H7 (cell line): ENCODE results near the gene SPTLC3. TPM values are rescaled to one million over a fixed set of nuclear protein-coding genes. Genes with fewer than 3 reads are reported as not detected.

Source experiments
- DNase-seq: peaks from one replicate; pipeline ENCODE4 v3.0.0; 2012
- H3K27me3 ChIP-seq: 2 replicates; pipeline ENCODE4 v1.6.0; 2011; ENCODE audit warnings: mild to moderate bottlenecking, low read length; ENCODE audit not compliant: control insufficient read depth, insufficient read depth
- H3K36me3 ChIP-seq: replicated peaks from 2 replicates; pipeline ENCODE4 v1.5.1; 2011; ENCODE audit warnings: low read length; ENCODE audit not compliant: control insufficient read depth, insufficient read depth
- H3K4me3 ChIP-seq: 2 replicates; pipeline ENCODE4 v1.5.1; 2011; ENCODE audit warnings: low read depth, mild to moderate bottlenecking, control low read depth, low read length, moderate library complexity; ENCODE audit not compliant: insufficient read depth
- total RNA-seq: library from RNA; depleted of rRNA; stranded (reverse); fragments of >200 nt; shearing (Covaris generic); gene quantifications from 2 replicates; pipeline ENCODE4 v1.2.3, GENCODE V29; 2014

SPTLC3 gene
- total RNA-seq, 1 experiment from 2014 or later = under 0.01 TPM

DNA sequence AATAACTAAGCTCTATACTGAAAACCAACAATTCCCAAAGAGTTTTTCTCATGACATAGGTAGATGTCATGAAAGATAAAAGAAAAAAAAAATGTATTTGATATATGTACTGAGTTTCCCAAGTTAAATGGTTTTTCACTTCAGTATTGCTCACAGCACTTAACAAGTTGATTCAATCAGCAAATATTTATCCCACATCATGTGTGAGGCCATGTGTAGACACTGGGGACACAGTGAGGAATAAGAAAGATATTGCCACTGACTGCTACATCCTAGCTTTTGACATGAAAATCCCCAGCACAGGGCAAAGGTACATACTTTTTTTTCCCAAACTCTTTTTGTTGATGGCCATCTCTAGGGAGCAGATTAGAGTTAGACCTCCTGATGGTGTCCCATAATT lies 25.3 kb downstream of the SPTLC3 start:
- Histone ChIP-seq H3K36me3 (no peaks in the 10 kb centered on the region), H3K4me3 (no peak overlapping the region), H3K27me3 (no peaks in the 10 kb centered on the region)
- DNase-seq = no peak

DNA sequence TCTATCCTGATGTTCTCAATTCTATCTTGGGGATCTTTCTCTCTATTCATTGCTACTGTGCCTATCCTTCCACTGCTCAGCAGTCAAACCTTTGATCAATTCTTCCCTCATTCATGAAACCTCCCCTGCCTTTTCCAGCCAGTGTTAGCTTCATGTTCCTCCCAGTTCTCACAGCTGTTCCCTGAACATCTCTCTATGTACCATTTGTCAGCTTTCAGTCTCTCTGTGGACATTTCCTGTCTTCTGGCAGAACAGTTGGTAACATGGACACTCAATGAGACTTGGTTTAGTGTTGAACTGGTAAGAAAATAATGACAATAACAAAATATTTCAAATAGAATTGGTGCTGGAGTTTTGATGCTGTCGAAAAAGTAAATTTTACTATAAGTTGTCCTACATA lies 26.2 kb downstream of the SPTLC3 start:
- Histone ChIP-seq H3K36me3 (no peaks in the 10 kb centered on the region), H3K4me3 (no peak overlapping the region), H3K27me3 (no peaks in the 10 kb centered on the region)
- DNase-seq = no peak

DNA sequence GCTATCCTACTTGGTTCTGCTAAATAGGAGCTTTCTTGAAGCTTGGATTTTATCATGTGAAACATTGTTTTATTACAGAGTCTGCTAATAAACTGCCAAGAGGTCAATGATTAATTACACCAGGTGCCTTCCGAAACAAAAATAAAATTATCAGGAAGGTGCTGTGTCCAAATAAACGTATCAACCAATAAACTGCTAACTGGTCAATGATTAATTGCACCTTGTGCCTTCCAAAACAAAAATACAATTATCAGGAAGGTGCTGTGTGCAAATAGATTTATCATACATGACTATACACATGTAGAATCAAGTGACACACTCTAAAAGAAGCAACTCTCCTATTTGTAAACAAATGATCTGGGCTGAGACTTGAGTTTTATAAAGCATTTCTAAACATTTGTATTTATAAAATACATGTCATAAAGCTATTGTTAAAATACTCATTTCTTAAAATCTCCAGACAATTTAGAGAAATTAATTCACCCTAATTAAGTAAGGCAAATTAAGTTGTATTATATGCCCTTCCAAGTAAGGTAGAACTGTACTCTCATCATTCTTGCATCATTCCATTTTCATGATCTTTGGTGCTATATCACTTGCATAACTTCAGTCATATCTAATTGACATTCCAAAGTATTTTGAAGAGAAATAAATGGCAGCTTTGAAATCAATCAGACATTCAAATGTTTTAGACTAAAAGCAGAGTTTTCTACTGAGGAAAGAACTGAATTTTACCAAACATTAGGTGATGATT lies 26.8 kb downstream of the SPTLC3 start:
- Histone ChIP-seq H3K36me3 (no peaks in the 10 kb centered on the region), H3K27me3 (no peaks in the 10 kb centered on the region), H3K4me3 (no peak overlapping the region)
- DNase-seq = no peak

DNA sequence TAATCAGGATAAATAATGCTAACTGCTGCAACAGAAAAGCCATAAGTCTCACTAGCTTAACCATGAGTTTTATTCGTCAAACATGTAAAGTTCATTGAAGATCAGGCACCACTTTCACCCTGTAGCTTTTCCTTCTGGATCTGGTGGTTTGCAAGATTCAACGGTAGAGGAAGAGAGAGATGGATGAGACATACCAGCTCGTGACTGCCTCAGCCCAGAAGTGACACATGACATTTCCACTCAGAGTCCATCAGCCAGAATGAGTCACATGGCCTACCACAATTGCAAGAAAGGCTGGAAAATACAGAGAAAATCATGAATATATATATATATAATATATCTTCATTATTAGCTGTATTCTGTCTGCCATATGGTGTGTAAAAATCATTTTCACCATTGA lies 29.0 kb downstream of the SPTLC3 start:
- Histone ChIP-seq H3K27me3 (no peaks in the 10 kb centered on the region), H3K36me3 (no peaks in the 10 kb centered on the region), H3K4me3 (no peak overlapping the region)
- no peak for DNase-seq

DNA sequence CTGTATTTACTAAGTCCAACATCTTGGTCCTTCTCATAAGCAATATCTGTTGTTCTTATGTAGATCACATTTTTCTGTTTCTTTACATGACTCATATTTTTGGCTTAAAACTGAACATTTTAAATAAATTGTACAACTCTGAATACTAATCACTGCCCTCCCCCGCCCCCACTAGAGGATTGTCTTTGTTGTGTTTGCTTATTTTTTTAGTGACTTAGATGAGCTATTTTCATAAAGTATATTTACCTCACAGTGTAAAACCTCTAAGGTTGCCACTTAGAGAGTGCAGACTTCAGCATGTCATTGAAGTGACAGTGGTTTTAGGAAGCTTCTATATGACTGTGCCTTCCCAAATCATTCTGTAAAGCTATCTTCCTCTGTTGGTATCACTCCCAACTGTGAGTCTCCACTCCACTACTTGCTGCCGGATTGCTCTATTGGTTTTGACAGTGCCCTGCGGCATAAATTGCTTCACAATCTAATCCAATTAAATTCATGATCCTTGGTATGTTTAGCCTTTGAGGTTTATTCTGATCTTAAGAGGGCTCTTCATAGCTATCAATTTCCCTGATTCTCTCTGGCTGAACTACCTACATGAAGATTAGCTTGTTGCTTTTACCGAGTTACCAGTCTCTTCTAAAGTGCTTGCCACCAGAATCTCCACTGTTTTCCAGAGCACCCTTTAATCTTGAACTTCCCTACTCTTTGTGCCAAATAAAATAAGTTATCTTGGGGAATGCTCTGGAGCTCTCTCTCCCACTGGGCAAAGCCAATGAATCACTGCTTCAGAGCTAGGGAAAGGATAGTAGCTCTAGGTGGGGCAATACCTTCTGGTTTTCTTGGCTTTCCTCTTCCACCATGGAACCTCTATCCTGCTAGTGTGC lies 33.0 kb downstream of the SPTLC3 start:
- no peak for DNase-seq

DNA sequence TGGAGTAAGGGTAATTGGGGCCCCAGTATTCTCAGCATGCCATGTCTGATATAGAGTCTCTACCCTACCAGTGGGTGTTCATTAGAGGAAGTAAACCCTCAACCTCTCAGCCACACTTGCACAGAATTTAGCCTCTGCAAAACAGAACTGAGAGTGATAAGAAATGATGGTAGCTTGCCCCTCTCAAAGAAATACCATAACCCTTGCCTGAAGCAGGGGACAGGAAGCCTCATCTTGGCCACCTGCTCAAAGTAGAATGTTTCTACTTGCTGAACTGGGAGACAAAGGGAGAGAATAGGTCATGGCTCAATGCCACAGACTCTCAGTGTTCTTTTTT lies 33.7 kb downstream of the SPTLC3 start:
- no peak for DNase-seq
- Histone ChIP-seq H3K36me3 (no peaks in the 10 kb centered on the region), H3K4me3 (no peak overlapping the region), H3K27me3 (no peaks in the 10 kb centered on the region)

More for the DNA sequence above, 33.0 kb downstream of the SPTLC3 start:
- H3K36me3 ChIP-seq = no peaks in the 10 kb centered on the region
- H3K4me3 ChIP-seq = no peak overlapping the region
- no peaks in the 10 kb centered on the region for H3K27me3 ChIP-seq

DNA sequence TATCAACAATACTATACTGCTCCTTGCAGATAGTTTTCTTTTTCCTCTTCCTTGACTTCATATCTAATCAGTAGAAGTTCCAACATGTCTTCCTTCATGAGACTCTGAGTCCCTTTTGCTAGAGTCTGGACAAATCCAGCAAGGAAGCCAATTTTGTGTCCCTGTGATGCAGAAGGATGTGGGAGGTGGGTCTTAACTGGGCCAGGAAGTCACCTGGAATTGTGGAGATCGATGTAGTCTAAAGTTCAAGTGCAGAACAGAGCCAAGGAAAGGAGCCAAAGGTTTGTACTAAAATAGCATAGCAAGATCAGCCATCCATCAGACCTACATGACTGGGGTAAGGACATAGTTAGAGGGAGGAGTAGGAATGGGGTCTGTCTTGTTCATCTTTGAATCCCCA lies 37.6 kb downstream of the SPTLC3 start:
- H3K36me3 ChIP-seq = no peaks in the 10 kb centered on the region
- DNase-seq = no peak
- H3K4me3 ChIP-seq = no peak overlapping the region
- no peaks in the 10 kb centered on the region for H3K27me3 ChIP-seq

DNA sequence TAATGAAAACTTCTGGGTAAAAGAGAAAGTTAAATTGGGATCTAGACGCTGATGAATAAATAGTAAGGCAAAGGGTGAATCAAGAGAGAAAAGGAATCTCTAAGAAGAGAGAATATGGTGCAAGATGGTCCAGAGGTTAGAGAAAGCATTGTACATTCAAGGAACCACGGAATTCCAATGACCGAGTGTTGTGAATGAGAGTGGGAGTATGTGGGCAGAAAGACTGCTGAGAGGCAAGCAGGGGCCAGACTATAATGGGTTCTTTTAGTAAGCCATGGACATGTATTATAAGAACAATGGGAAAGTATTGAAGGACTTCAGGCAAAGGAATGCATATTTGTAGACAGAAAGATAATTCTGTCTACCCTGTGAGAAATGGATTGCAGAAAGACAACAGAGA lies 45.2 kb downstream of the SPTLC3 start:
- H3K27me3 ChIP-seq = no peaks in the 10 kb centered on the region
- DNase-seq = no peak
- H3K4me3 ChIP-seq = no peak overlapping the region
- no peaks in the 10 kb centered on the region for H3K36me3 ChIP-seq

DNA sequence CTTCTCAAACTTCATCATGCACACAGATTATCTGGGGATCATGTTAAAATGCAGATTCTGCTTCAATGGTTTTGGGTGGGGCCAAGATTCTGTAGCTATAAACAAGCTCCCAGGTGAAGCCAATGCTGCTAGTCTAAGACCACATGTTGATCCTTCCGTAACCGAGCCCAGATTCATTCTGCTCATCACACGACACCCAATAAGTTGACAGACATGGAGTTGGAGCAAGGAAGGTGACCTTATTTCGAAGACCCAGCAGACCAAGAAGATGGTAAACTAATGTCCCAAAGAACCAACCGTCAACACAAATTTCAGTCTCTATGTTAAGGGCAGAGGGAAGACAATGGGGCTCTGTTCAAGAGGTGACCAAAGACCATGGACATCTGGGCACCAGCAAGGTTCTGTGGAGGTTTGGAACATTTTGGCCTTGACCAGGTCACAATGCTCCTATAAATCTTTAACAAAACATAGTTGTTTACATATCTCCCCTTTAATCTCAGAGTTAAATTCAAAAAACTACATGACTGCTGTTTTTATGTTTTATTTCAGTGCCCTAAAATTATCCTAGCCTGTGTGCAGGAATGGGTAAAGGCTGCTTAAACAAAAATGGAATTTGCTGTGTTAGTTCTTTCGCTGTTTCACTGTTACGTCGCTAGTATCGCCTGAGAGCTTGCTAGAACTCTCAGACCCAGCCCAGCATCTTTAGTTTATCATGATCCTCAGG lies 50.1 kb downstream of the SPTLC3 start:
- DNase-seq = no peak
- Histone ChIP-seq H3K4me3 (no peak overlapping the region), H3K36me3 (no peaks in the 10 kb centered on the region), H3K27me3 (no peaks in the 10 kb centered on the region)

DNA sequence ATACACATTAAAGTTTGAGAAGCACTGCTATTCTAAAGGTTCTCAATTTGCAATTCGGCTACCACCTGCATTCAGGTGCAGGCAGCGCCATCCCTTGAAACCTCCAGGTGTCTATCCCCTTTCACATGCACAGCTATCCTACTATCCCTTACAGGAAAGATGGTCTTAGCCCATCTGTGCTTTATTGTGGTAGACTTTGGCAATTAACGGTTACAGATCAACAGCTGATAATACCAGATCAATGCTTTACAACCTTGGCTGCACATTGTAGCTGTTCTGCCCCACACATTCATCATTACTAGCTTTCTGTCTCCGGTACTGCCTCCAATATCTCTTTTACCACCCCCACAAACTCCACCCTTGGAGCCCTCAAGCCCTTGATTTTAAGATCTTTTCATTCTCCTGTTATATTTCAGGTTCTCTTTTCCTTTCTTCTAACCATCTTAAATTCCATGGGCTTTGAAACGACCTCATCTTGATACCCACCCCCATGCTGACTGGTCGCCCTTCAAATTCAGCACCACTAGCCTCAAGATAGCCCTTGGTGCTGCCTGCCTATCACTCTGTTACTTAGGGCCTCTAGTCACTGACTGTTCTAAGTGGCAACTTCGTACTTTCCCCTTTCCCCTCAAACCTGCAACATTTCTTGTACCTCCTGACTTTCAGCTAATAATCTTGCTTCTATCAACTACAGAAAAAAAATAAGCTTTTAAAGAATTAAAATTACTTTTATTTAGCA lies 50.8 kb downstream of the SPTLC3 start:
- Histone ChIP-seq H3K27me3 (no peaks in the 10 kb centered on the region), H3K36me3 (no peaks in the 10 kb centered on the region), H3K4me3 (no peak overlapping the region)
- DNase-seq = peak; percentile 40

DNA sequence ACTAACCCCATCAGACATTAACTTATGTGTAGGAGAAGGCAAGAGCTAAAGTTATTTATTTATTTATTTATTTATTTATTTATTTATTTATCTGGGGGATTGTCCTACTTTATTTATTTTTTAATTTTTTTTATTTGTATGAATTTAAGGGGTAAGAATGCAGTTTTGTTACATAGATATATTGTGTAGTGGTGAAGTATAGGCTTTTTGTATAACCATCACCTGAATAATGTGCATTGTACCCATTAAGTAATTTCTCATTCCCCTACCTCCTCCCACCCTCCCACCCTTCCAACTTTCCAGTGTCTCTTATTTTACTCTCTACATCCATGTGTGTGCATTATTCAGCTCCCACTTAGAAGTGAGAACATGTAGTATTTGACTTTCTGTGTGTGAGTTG lies 51.6 kb downstream of the SPTLC3 start:
- H3K36me3 ChIP-seq = no peaks in the 10 kb centered on the region
- H3K27me3 ChIP-seq = no peaks in the 10 kb centered on the region
- no peak for DNase-seq
- H3K4me3 ChIP-seq = no peak overlapping the region

DNA sequence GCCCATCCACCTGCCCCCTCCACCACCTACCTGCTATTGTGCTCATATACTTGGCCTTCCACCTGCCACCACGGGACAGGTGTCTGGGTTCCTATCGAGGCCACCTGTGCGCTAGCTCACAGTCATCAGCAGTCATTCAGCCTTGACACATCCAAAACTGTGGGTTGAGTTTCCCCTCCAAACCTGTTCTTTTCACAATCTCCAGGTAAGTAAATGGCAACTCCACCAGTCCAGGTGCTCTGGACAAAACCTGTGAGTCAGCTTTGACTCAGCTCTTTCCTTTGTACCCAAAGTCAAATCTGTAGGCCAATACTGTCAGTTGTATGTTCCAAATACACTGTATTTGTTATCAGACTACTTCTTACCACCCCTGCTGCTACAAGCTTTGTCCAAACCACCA lies 52.6 kb downstream of the SPTLC3 start:
- Histone ChIP-seq H3K36me3 (no peaks in the 10 kb centered on the region), H3K27me3 (no peaks in the 10 kb centered on the region), H3K4me3 (no peak overlapping the region)
- DNase-seq = no peak

DNA sequence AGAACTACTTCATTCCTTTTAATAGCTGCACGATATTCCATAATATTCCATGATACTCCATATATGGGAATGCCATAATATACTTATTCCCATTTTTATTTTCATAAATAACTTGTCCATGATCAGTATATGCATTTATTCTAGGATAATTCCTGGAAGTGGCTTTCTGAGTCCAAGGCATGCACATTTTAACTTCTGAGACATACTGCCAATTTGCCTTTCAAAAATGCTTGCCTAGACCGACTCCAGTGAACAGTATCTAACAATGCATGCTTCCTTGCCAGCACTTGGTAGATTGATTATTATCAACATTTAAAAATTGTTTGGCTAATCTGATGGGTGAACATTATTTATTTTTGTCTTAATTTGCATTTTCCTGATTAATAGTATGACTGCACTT lies 54.0 kb downstream of the SPTLC3 start:
- Histone ChIP-seq H3K36me3 (no peaks in the 10 kb centered on the region), H3K27me3 (no peaks in the 10 kb centered on the region), H3K4me3 (no peak overlapping the region)
- no peak for DNase-seq

DNA sequence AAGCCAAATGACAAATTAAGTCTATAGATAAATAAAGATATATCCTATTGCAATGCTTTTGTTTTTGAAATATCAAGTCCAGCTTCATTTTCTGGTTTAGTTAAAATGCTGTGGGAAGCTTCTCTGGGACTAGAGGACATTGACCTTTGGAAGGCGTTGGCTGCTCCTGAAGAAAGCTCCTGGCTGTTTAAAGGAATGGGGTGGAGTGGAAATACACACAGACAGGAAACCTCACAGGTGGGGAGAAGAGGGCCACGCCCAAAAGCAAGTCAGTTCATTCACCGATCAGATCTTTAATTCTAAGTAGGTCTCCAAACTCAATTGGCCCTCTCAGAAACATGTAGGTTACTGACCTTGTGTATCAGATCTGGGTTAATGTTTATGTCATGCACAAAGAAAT lies 59.6 kb downstream of the SPTLC3 start:
- Histone ChIP-seq H3K36me3 (no peaks in the 10 kb centered on the region), H3K27me3 (no peaks in the 10 kb centered on the region; the same call in 1 of the 2 replicates), H3K4me3 (no peak overlapping the region)
- no peak for DNase-seq
